Adrenal gland (tissue), 12 donors: ENCODE data around the gene NEUROD1. TPM values are rescaled to one million over a fixed set of nuclear protein-coding genes. Genes with fewer than 3 reads are reported as not detected.

Experiments
- DNase-seq, 7 donors: peaks; one replicate each; pipeline ENCODE4 v3.0.0-alpha.2; 2019 to 2020
- H3K27ac ChIP-seq, 5 donors: fragments of 200-600 bp; sonication (generic) in 4 of 5; 1 replicate in 3 of 5; 2 replicates in 2 of 5; pipeline versions ENCODE4 v1.5.1 to v1.8.0; 2016 to 2020; ENCODE audit warnings: mild to moderate bottlenecking in 1 of 5
- H3K27me3 ChIP-seq: fragments of 200-600 bp; 2 replicates; pipeline ENCODE4 v1.8.0; 2021
- H3K36me3 ChIP-seq, 2 donors: fragments of 200-600 bp; replicated peaks in 1 of 2; 1 replicate in 1 of 2; 2 replicates in 1 of 2; pipeline versions ENCODE4 v1.5.1 to v1.8.0; 2018 to 2022
- H3K4me1 ChIP-seq, 2 donors: fragments of 200-600 bp; replicated peaks in 1 of 2; 1 replicate in 1 of 2; 2 replicates in 1 of 2; pipeline versions ENCODE4 v1.5.1 to v1.8.0; 2018 to 2021
- H3K4me3 ChIP-seq, 4 donors: fragments of 200-600 bp; sonication (generic) in 3 of 4; one replicate each; pipeline ENCODE4 v1.5.1; 2016 to 2018
- H3K9me3 ChIP-seq, 3 donors: fragments of 200-600 bp; sonication (generic) in 1 of 3; replicated peaks in 1 of 3; 1 replicate in 2 of 3; 2 replicates in 1 of 3; pipeline versions ENCODE4 v1.5.1 to v1.8.0; 2016 to 2021
- POLR2A ChIP-seq, 2 donors: fragments of 450-650 bp; IDR thresholded peaks; one replicate each; pipeline ENCODE4 v1.6.1; 2017; ENCODE audit warnings: antibody characterized with exemption in 2 of 2, mild to moderate bottlenecking in 2 of 2, moderate library complexity in 1 of 2
- WGBS, 4 donors: extraction: QIAGEN DNeasy Blood & Tissue Kit in 2 of 4; methylation state at CpG; one replicate each; pipeline versions ENCODE4 v1.1.5 to v1.1.7; 2013 to 2017; 5-methylcytosine and 5-hydroxymethylcytosine counted together
- intact Hi-C, 2 donors: fragments of 100-400 bp; cut with DNase I; formaldehyde crosslinking; loops; one replicate each; pipeline versions ENCODE4 v1.14.1 to v1.15.0; 2022 to 2023
- polyA plus RNA-seq, 3 donors: library from polyadenylated mRNA; stranded (reverse); fragments of 200-250 nt in 2 of 3; fragments of 350-450 nt in 1 of 3; fragmentation: Illumina TruSeq in 1 of 3; extraction: RNeasy Lipid Tissue Mini Kit (QIAGEN cat#74804) in 1 of 3; gene quantifications; one replicate each; pipeline ENCODE4 v1.2.3, GENCODE V29; 2013 to 2014
- total RNA-seq, 9 donors: library from RNA; depleted of rRNA in 4 of 9; stranded (reverse); fragments of >200 nt in 4 of 9; fragments of 120-200 nt in 1 of 9; fragmentation: NEBNext Ultra II Directional in 1 of 9; extraction: Animal tissue kit (Norgen Biotek cat#: 25700) in 1 of 9; gene quantifications; one replicate each; pipeline versions ENCODE4 v1.1.0 to v1.2.4, GENCODE V29; 2013 to 2023
- TF ChIP-seq, protein P1 (sequence below), 6 experiments: fragments of 450-650 bp in 4 of 6; fragments of 200-600 bp in 2 of 6; sonication (generic) in 1 of 6; IDR thresholded peaks; 1 replicate in 5 of 6; 2 replicates in 1 of 6; pipeline versions ENCODE4 v1.5.1 to v1.8.0; 2016 to 2021; ENCODE audit warnings: antibody characterized with exemption in 6 of 6, mild to moderate bottlenecking in 2 of 6, moderate library complexity in 1 of 6
- donor health status: healthy with polysubstance abuse.
- donor health status: Bipolar disorder and iron deficiency.
- donor health status: DM: yes; HTN: yes; CAD: no.
- donor health status: DM: no; HTN: no; CAD: no.
- donor health status: DM: no; HTN: no; CAD: no.
- donor health status: DM: yes; HTN: yes; CAD: no.

Gene NEUROD1
- total and polyA plus RNA-seq, 12 donors, result not detected

DNA sequence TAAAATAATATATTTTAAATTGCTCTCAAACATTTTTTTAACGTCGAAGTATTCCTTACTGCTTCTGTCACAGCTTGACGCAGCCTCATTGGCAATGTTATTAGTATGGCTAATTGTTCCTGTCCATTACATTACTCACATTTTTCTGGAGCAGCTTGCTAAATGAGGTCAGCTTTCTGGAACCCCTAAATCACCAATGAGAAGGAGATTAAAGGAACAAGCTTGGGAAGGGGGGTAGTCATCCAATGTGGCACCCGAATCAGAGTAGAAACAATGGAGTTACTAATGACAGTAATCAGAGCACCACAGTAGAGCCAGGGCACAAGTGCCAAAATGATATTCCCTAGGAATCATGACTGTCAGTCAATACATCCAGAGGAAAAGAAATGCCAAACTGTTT lies 5.1 kb downstream of the NEUROD1 start:
- TF ChIP-seq, protein P1, sequence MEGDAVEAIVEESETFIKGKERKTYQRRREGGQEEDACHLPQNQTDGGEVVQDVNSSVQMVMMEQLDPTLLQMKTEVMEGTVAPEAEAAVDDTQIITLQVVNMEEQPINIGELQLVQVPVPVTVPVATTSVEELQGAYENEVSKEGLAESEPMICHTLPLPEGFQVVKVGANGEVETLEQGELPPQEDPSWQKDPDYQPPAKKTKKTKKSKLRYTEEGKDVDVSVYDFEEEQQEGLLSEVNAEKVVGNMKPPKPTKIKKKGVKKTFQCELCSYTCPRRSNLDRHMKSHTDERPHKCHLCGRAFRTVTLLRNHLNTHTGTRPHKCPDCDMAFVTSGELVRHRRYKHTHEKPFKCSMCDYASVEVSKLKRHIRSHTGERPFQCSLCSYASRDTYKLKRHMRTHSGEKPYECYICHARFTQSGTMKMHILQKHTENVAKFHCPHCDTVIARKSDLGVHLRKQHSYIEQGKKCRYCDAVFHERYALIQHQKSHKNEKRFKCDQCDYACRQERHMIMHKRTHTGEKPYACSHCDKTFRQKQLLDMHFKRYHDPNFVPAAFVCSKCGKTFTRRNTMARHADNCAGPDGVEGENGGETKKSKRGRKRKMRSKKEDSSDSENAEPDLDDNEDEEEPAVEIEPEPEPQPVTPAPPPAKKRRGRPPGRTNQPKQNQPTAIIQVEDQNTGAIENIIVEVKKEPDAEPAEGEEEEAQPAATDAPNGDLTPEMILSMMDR (IDR thresholded peaks at IDR 0.05), result no peak
- no peak for TF ChIP-seq POLR2A (IDR thresholded peaks at IDR 0.05)
- intact Hi-C loops, result no loop called here
- H3K27me3 ChIP-seq, result peaks cover 29% of the 10 kb centered on the region
- DNase-seq, result no peak
- H3K9me3 ChIP-seq, result no peaks in the 10 kb centered on the region
- WGBS, 4 donors, result 23 to 37% (median 35%) methylated on average over 4 of the region's 4 CpGs
- H3K4me3 ChIP-seq, result no peak overlapping the region
- H3K36me3 ChIP-seq, result no peaks in the 10 kb centered on the region
- no peaks in the 10 kb centered on the region for H3K4me1 ChIP-seq
- H3K27ac ChIP-seq, result no peak overlapping the region

DNA sequence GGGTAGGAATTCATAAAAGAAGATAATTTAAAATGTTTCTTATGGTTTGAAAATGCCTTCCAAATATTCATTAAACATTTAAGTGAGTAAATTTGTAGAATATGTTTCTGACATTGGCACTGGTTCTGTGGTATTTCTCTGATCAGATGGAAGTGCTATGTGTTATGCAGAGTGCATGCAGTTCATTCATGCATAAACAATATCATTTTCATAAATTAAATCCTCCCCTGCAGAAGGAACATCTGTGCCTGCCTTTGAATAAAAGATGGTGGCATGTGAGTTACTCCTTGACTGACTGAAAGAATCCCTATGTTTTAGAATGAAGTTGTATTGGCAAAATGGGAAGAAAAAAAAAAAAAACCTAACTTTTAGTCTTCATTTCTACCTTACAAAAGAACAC lies 5.9 kb downstream of the NEUROD1 start:
- Histone ChIP-seq H3K4me3 (no peak overlapping the region), H3K27me3 (peaks cover 22% of the 10 kb centered on the region), H3K4me1 (no peaks in the 10 kb centered on the region), H3K27ac (no peak overlapping the region), H3K9me3 (no peaks in the 10 kb centered on the region), H3K36me3 (no peaks in the 10 kb centered on the region)
- no peak for DNase-seq
- intact Hi-C loops, result no loop called here
- TF ChIP-seq, protein P1 (IDR thresholded peaks at IDR 0.05), result no peak
- TF ChIP-seq POLR2A (IDR thresholded peaks at IDR 0.05), result no peak

DNA sequence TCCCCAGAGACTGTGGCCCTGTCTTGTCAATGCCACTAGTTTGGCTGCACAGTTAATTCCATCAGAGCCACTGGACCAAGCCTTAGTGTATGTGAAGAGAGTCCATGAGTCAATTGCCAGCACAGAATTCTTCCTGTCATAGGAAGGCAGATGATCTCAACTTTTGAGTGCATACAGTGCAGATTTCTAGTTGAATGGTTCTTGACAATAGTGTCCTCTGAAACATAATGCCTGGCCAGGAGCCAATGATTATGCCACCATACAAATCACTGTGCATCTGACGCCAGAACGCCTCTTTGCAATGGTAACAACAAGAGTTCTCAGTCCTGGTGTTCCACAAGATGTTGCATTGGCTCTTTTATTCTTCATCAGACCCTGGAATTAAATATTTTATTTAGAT lies 7.1 kb downstream of the NEUROD1 start:
- no peaks in the 10 kb centered on the region for H3K4me1 ChIP-seq
- 52 to 66% (median 58%) methylated on average over 2 of the region's 2 CpGs for WGBS, 4 donors
- DNase-seq, result no peak
- TF ChIP-seq POLR2A (IDR thresholded peaks at IDR 0.05), result no peak
- TF ChIP-seq, protein P1 (IDR thresholded peaks at IDR 0.05), result no peak
- peaks cover 9% of the 10 kb centered on the region for H3K27me3 ChIP-seq
- H3K27ac ChIP-seq, result no peak overlapping the region
- no peak overlapping the region for H3K4me3 ChIP-seq
- H3K36me3 ChIP-seq, result no peaks in the 10 kb centered on the region
- no peaks in the 10 kb centered on the region for H3K9me3 ChIP-seq
- intact Hi-C loops, result no loop called here

DNA sequence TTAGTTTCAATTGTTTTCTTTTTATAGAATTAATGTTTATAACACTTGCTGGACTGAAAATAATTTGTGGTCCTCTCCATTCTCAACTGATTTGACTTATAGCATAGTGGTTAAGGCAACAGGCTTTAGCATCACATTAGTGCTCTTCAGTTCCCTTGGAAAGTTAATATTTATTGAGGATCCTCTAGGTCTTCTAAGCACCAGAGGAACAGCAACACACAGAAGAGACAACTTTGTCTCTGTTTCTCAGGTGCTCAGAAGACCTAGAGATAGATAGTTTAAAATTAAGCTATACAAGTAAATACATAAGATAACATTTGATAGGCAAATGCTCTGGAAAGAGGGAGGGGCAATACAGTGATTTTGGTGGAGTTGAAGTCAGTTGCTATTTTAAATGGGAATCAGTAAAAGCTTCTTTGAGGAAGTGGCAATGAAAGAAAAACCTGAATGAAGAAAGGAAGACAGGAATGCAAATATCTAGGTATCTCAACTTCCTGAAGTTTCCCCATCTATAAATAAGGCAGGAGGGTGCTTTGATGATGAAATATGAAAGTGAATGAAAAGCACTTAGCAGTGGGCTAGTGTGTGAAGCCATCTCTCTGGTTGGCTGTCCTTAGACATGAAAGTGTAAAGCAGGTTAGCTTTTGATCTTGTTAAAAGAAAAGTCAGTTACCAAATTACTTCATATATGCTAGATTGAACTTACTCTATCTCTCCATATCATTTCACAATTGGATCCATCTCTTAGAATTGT lies 7.9 kb downstream of the NEUROD1 start:
- TF ChIP-seq POLR2A (IDR thresholded peaks at IDR 0.05), result no peak
- Histone ChIP-seq H3K27ac (no peak overlapping the region), H3K4me3 (no peak overlapping the region)

DNA sequence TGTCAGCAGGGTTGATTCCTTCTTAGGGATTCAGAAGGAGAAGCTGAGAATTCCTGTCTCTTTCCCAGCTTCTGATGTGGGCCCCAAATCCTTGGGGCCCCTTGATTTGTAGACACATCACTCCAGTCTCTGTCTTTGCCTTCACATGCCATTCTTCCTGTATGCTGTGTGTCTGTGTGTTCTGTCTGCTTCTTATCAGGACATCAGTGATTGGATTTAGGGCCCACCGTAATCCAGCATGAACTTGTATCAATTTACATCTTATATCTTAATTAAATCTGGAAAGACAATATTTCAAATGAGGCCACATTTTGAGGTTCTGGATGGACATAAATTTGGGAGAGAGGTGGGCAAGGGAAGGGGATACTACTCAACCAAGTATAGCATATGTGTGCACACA lies 9.7 kb downstream of the NEUROD1 start:
- WGBS, 4 donors, result 55 to 70% (median 64%) methylated on average over 1 of the region's 1 CpG
- no peaks in the 10 kb centered on the region for H3K9me3 ChIP-seq

More for the DNA sequence above, 7.9 kb downstream of the NEUROD1 start:
- no peaks in the 10 kb centered on the region for H3K4me1 ChIP-seq
- peaks cover 1% of the 10 kb centered on the region for H3K27me3 ChIP-seq
- intact Hi-C loops, result no loop called here
- no peaks in the 10 kb centered on the region for H3K36me3 ChIP-seq
- H3K9me3 ChIP-seq, result no peaks in the 10 kb centered on the region
- no peak for DNase-seq

More for the DNA sequence above, 9.7 kb downstream of the NEUROD1 start:
- Histone ChIP-seq H3K4me1 (no peaks in the 10 kb centered on the region), H3K27me3 (no peaks in the 10 kb centered on the region), H3K36me3 (no peaks in the 10 kb centered on the region), H3K4me3 (no peak overlapping the region), H3K27ac (no peak overlapping the region)
- TF ChIP-seq, protein P1 (IDR thresholded peaks at IDR 0.05), result no peak
- no peak for TF ChIP-seq POLR2A (IDR thresholded peaks at IDR 0.05)
- no peak for DNase-seq
- intact Hi-C loops, result no loop called here
